Measurements from ENCODE around the gene NCOA3.

DNA sequence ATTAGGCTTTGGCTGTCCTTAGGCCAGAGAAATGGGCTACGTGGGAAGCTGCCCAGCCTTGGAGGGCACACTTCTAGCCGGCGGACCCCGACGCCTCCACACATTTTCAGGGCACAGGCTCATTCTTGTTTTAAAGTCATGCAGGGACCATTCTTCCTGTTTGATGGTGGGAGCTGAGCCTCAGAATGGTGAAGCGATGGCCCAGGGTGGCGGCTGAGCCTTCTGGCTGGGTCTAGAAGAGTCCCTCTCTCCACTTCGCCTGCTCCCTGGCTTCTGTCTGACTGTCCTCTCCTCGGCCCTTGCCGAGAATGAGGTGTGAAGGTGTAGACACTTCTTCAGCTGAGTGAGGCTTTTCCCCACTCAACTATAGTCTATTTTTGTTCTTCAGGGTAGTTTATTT lies 169.2 kb downstream of the NCOA3 start:
- no peak for TF ChIP-seq EZH2phosphoT487 (IDR thresholded peaks at IDR 0.05; ENCODE audit: borderline replicate concordance)
- TF ChIP-seq, protein P1, sequence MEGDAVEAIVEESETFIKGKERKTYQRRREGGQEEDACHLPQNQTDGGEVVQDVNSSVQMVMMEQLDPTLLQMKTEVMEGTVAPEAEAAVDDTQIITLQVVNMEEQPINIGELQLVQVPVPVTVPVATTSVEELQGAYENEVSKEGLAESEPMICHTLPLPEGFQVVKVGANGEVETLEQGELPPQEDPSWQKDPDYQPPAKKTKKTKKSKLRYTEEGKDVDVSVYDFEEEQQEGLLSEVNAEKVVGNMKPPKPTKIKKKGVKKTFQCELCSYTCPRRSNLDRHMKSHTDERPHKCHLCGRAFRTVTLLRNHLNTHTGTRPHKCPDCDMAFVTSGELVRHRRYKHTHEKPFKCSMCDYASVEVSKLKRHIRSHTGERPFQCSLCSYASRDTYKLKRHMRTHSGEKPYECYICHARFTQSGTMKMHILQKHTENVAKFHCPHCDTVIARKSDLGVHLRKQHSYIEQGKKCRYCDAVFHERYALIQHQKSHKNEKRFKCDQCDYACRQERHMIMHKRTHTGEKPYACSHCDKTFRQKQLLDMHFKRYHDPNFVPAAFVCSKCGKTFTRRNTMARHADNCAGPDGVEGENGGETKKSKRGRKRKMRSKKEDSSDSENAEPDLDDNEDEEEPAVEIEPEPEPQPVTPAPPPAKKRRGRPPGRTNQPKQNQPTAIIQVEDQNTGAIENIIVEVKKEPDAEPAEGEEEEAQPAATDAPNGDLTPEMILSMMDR (conservative IDR thresholded peaks at IDR 0.05; ENCODE audit: low read length): no peak
